Thyroid gland (tissue), 4 donors: ENCODE results near the gene MAPK4. TPM values are rescaled to one million over a fixed set of nuclear protein-coding genes. Genes with fewer than 3 reads are reported as not detected.

Source experiments
- DNase-seq, 2 donors: peaks; one replicate each; pipeline ENCODE4 v3.0.0-alpha.2; 2019
- H3K27ac ChIP-seq, 3 donors: fragments of 200-600 bp; sonication (generic); 1 replicate in 2 of 3; 2 replicates in 1 of 3; pipeline ENCODE4 v1.5.1; 2016 to 2019; ENCODE audit warnings: mild to moderate bottlenecking in 1 of 3, moderate library complexity in 1 of 3
- H3K27me3 ChIP-seq: fragments of 200-600 bp; sonication (generic); one replicate; pipeline ENCODE4 v1.5.1; 2019
- H3K36me3 ChIP-seq, 2 donors: fragments of 200-600 bp; sonication (generic); one replicate each; pipeline ENCODE4 v1.5.1; 2016 to 2019
- H3K4me1 ChIP-seq, 2 donors: fragments of 200-600 bp; sonication (generic); one replicate each; pipeline ENCODE4 v1.5.1; 2017 to 2019
- H3K4me3 ChIP-seq, 3 donors: fragments of 200-600 bp; sonication (generic); replicated peaks in 1 of 3; 1 replicate in 2 of 3; 2 replicates in 1 of 3; pipeline ENCODE4 v1.5.1; 2016; ENCODE audit warnings: mild to moderate bottlenecking in 1 of 3
- H3K9me3 ChIP-seq: fragments of 200-600 bp; sonication (generic); one replicate; pipeline ENCODE4 v1.5.1; 2017
- POLR2A ChIP-seq, 2 donors: fragments of 450-650 bp; IDR thresholded peaks; one replicate each; pipeline ENCODE4 v1.6.1; 2017; ENCODE audit warnings: antibody characterized with exemption in 2 of 2, mild to moderate bottlenecking in 2 of 2, moderate library complexity in 1 of 2
- WGBS, 2 donors: methylation state at CpG; one replicate each; pipeline ENCODE4 v1.1.5; 2017; 5-methylcytosine and 5-hydroxymethylcytosine counted together
- intact Hi-C: fragments of 100-400 bp; cut with DNase I; formaldehyde crosslinking; loops from one replicate; pipeline ENCODE4 v1.15.1; 2023
- total RNA-seq, 4 donors: library from RNA; depleted of rRNA; stranded (reverse); fragments of >200 nt; gene quantifications; one replicate each; pipeline ENCODE4 v1.2.3, GENCODE V29; 2016
- TF ChIP-seq, protein P1 (sequence below), 6 experiments: fragments of 200-600 bp in 3 of 6; fragments of 450-650 bp in 3 of 6; sonication (generic) in 3 of 6; IDR thresholded peaks; one replicate each; pipeline ENCODE4 v1.5.1; 2016 to 2019; ENCODE audit warnings: antibody characterized with exemption in 6 of 6, mild to moderate bottlenecking in 2 of 6, inconsistent platforms in 1 of 6, moderate library complexity in 1 of 6

The MAPK4 gene
- total RNA-seq, 4 donors from 2014 or later = 3.5 to 17.9 (median 11.4) TPM

- Histone ChIP-seq H3K9me3 (no peaks in the 10 kb centered on the region), H3K27me3 (no peaks in the 10 kb centered on the region), H3K36me3 (no peaks in the 10 kb centered on the region), H3K27ac (no peak overlapping the region), H3K4me1 (no peaks in the 10 kb centered on the region), H3K4me3 (no peak overlapping the region)
- 60 to 67% methylated on average over 7 of the region's 7 CpGs for WGBS, 2 donors
- no peak for TF ChIP-seq POLR2A (IDR thresholded peaks at IDR 0.05)
- TF ChIP-seq, protein P1, sequence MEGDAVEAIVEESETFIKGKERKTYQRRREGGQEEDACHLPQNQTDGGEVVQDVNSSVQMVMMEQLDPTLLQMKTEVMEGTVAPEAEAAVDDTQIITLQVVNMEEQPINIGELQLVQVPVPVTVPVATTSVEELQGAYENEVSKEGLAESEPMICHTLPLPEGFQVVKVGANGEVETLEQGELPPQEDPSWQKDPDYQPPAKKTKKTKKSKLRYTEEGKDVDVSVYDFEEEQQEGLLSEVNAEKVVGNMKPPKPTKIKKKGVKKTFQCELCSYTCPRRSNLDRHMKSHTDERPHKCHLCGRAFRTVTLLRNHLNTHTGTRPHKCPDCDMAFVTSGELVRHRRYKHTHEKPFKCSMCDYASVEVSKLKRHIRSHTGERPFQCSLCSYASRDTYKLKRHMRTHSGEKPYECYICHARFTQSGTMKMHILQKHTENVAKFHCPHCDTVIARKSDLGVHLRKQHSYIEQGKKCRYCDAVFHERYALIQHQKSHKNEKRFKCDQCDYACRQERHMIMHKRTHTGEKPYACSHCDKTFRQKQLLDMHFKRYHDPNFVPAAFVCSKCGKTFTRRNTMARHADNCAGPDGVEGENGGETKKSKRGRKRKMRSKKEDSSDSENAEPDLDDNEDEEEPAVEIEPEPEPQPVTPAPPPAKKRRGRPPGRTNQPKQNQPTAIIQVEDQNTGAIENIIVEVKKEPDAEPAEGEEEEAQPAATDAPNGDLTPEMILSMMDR (IDR thresholded peaks at IDR 0.05) = no peak
- DNase-seq = no peak
- intact Hi-C loops = no loop called here
These were observed 148.1 kb downstream of the MAPK4 start for GRCh38 chr18:50707855-50708469.

- Histone ChIP-seq H3K36me3 (no peaks in the 10 kb centered on the region), H3K4me3 (no peak overlapping the region), H3K9me3 (no peaks in the 10 kb centered on the region), H3K4me1 (no peaks in the 10 kb centered on the region), H3K27me3 (no peaks in the 10 kb centered on the region), H3K27ac (no peak overlapping the region)
- DNase-seq = no peak
- intact Hi-C loops = no loop called here
- no peak for TF ChIP-seq POLR2A (IDR thresholded peaks at IDR 0.05)
- TF ChIP-seq, protein P1 (IDR thresholded peaks at IDR 0.05) = no peak
- 78 to 81% methylated on average over 6 to 7 of the region's 7 CpGs for WGBS, 2 donors
These were observed 149.3 kb downstream of the MAPK4 start for GRCh38 chr18:50709193-50709592.

DNA sequence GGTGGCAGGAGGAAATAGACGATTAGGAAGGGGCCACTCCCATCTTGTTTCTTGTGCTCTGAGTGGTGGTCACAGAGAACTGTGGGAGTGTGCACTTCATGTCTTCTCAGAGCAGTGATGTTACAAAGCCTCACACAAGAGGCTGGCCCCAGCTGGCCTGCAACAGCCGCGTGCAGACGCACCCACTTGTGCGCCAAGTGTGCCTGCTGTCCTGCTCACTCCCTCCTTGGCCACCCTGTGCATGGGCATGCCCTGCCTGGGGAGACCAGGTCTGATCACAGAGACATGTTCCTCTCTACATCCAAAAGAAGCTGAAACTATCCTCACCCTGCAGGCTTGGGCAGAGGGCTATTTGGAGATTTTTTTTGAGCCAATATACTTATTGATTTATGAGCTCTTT, 151.5 kb downstream of the MAPK4 start:
- WGBS, 2 donors = 55 to 58% methylated on average over 2 to 5 of the region's 5 CpGs
- Histone ChIP-seq H3K27ac (no peak overlapping the region), H3K4me1 (no peaks in the 10 kb centered on the region), H3K4me3 (no peak overlapping the region), H3K27me3 (no peaks in the 10 kb centered on the region), H3K9me3 (no peaks in the 10 kb centered on the region), H3K36me3 (no peaks in the 10 kb centered on the region)
- TF ChIP-seq POLR2A (IDR thresholded peaks at IDR 0.05) = no peak
- TF ChIP-seq, protein P1 (IDR thresholded peaks at IDR 0.05) = no peak
- no peak for DNase-seq
- intact Hi-C loops = no loop called here

- H3K9me3 ChIP-seq = no peaks in the 10 kb centered on the region
- H3K4me3 ChIP-seq = no peak overlapping the region
- intact Hi-C loops = no loop called here
- no peaks in the 10 kb centered on the region for H3K36me3 ChIP-seq
- 94 to 96% methylated on average over 7 of the region's 7 CpGs for WGBS, 2 donors
- H3K27ac ChIP-seq = no peak overlapping the region
- H3K27me3 ChIP-seq = no peaks in the 10 kb centered on the region
- TF ChIP-seq, protein P1 (IDR thresholded peaks at IDR 0.05) = no peak
- no peak for TF ChIP-seq POLR2A (IDR thresholded peaks at IDR 0.05)
- H3K4me1 ChIP-seq = no peaks in the 10 kb centered on the region
- no peak for DNase-seq
These were observed 156.0 kb downstream of the MAPK4 start for GRCh38 chr18:50715919-50716318.

DNA sequence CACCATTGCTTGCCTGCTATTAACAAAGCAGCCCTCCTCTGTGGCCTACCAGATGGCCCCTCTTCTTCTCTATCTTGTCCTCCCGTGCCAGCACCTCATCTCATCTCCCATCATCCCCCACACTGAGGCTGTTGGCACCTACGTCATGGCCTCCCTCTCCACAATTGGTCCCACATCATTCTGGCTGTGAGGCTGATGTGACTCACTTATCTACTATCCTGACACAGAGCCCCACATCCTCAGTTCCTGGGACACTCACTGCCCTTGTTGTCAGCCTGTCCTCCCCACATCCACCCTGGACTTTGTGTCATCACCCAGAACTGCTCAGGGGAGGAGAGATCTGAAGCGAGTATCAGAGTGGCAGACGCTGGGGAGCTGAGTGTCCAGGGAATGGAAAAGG, 157.0 kb downstream of the MAPK4 start:
- H3K36me3 ChIP-seq = no peaks in the 10 kb centered on the region
- no peaks in the 10 kb centered on the region for H3K27me3 ChIP-seq
- intact Hi-C loops = no loop called here
- H3K4me3 ChIP-seq = no peak overlapping the region
- H3K27ac ChIP-seq = no peak overlapping the region
- WGBS, 2 donors = 90 to 96% methylated on average over 4 of the region's 4 CpGs
- DNase-seq = no peak
- TF ChIP-seq, protein P1 (IDR thresholded peaks at IDR 0.05) = no peak
- TF ChIP-seq POLR2A (IDR thresholded peaks at IDR 0.05) = no peak
- H3K4me1 ChIP-seq = no peaks in the 10 kb centered on the region
- no peaks in the 10 kb centered on the region for H3K9me3 ChIP-seq
